RPMI7951 (cell line): ENCODE results near the gene LUC7L3. TPM values are rescaled to one million over a fixed set of nuclear protein-coding genes. Genes with fewer than 3 reads are reported as not detected.
"Not testable (repeated sequence)": the region's sequence is repeated elsewhere in the genome, so short reads cannot be mapped to it uniquely, and the experiment has no call there.

ENCODE experiments used
- DNase-seq: peaks from one replicate; pipeline ENCODE4 v3.0.0-alpha.2; 2012; ENCODE audit warnings: low read depth
- total RNA-seq: library from RNA; depleted of rRNA; stranded (reverse); fragments of >200 nt; shearing (Covaris generic); gene quantifications from 2 replicates; pipeline ENCODE4 v1.2.3, GENCODE V29; 2014; rRNA removed

LUC7L3 gene, protein sequence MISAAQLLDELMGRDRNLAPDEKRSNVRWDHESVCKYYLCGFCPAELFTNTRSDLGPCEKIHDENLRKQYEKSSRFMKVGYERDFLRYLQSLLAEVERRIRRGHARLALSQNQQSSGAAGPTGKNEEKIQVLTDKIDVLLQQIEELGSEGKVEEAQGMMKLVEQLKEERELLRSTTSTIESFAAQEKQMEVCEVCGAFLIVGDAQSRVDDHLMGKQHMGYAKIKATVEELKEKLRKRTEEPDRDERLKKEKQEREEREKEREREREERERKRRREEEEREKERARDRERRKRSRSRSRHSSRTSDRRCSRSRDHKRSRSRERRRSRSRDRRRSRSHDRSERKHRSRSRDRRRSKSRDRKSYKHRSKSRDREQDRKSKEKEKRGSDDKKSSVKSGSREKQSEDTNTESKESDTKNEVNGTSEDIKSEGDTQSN
- total RNA-seq, result 18.4 and 21.7 TPM in 2 replicates

DNA sequence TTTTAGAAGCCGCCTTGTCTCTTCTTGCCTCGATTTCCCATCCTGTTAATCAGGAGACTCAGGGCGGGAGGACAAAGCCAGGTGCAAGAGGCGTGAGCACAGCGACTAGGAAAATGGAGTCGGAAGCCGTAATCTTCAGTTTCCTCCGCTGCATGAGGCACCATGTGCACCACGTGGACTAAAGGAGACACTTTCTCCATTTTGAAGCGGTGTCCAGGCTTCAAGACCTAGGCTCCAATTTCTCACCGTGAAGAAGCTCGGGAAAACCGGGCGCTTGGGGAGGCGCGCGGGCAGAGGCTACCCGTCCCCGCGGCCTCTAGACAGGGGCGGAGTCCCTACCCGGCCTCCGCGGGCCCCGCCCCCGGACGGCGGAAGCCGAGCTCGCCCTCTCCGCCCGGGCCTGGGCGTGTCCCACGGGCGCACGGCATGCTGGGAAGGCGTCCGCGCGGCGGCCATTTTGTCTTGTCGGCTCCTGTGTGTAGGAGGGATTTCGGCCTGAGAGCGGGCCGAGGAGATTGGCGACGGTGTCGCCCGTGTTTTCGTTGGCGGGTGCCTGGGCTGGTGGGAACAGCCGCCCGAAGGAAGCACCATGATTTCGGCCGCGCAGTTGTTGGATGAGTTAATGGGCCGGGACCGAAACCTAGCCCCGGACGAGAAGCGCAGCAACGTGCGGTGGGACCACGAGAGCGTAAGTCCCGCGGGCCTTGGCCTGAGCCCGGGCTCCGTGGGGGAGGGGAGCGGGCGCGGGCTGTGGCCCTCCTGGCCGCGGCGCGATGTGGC, at the start of gene LUC7L3:
TSS of gene LUC7L3 (plus strand) at position 460 of the 780 bp plus-strand sequence. CDS start at position 590, 130 bp downstream.
- DNase-seq, result peak; percentile 89

DNA sequence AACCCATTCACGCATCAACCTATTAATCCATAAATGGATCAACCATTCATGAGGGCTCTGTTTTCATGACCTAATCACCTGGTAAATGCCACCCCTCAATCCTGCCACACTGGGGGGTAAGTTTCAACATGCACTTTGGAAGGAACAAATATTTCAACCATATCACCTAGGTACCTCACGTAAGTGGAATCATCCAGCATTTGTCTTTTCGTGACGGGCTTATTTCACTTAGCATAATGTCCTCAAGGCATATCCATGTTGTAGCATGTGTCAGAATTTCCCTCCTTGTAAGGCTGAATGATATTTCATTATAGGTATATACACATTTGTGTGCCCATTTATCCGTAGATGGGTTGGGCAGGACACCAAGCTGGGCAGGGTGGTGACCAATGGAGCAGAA, 47.3 kb upstream of the LUC7L3 start:
- no peak for DNase-seq

DNA sequence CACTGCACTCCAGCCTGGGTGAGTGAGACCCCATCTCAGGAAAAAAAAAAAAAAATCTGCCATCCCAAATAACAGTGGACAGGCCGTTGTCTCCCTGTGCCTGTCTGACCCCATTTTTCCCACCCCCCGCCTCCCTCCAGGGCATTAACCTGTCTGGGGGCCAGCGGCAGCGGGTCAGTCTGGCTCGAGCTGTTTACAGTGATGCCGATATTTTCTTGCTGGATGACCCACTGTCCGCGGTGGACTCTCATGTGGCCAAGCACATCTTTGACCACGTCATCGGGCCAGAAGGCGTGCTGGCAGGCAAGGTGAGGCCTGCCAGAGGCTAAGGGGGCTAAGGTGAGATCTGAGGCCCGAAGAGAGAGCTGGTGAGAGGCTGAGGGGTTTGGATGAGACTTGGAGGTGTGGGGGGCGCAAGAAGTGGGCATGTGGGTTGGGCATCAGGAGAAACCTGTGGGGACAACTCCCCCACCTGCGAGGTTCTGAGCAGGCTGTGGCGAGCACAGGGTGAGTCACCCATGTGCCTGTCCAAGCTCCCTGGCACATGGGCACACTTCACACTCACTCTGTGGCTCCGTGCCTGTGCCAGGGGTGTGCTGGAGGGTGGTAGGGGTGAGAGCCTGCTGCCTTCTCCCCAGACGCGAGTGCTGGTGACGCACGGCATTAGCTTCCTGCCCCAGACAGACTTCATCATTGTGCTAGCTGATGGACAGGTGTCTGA, 46.4 kb upstream of the LUC7L3 start:
- DNase-seq, result no peak

DNA sequence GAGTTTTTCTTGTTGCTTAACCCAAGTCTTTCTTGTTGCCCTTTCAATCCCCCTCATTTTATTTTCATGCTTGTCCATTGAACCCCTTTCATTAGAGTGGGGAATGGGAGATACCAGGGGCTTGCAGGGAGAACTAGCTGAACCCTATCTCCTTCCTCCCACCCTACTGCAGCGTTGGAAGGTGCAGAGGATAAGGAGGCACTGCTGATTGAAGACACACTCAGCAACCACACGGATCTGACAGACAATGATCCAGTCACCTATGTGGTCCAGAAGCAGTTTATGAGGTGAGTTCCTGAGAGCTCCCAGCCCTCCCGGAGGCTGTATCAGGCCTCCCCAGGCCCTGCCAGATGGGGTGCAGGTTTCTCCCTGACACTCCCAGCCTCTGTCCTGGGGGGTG, 44.2 kb upstream of the LUC7L3 start:
- no peak for DNase-seq

DNA sequence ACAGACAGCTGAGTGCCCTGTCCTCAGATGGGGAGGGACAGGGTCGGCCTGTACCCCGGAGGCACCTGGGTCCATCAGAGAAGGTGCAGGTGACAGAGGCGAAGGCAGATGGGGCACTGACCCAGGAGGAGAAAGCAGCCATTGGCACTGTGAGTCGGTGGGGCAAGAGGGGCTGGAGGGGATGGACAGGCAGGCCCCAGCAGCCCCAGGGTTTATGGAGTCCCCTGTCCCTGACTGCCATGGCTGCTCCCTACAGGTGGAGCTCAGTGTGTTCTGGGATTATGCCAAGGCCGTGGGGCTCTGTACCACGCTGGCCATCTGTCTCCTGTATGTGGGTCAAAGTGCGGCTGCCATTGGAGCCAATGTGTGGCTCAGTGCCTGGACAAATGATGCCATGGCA, 43.8 kb upstream of the LUC7L3 start:
- no peak for DNase-seq

DNA sequence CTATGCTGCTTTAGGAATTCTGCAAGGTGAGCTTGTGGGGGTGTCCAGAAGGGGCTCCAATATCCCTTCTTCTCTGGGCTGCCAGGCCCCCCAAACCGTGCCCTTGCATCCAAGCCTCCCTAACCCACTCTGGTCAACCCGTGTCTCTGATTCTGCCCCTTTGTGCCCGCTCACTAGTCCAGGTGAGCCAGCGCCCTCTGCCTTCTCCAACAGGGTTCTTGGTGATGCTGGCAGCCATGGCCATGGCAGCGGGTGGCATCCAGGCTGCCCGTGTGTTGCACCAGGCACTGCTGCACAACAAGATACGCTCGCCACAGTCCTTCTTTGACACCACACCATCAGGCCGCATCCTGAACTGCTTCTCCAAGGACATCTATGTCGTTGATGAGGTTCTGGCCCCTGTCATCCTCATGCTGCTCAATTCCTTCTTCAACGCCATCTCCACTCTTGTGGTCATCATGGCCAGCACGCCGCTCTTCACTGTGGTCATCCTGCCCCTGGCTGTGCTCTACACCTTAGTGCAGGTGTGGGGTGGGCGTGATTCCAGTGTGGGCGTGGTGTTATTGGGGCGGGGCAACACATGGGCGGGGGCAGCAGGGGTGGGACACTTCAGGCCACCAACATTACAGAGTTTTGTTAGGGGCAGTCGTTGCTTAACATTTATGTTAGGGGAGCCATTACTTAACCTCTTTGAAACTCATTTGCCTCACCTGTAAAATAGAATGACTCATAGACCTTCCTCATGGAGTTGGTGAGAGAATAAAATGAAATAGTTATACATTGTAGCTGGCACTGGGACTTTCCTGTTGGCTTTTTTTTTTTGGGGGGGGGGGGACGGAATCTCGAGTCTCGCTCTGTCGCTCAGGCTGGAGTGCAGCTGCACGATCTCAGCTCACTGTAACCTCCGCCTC, 43.1 kb upstream of the LUC7L3 start:
- no peak for DNase-seq

DNA sequence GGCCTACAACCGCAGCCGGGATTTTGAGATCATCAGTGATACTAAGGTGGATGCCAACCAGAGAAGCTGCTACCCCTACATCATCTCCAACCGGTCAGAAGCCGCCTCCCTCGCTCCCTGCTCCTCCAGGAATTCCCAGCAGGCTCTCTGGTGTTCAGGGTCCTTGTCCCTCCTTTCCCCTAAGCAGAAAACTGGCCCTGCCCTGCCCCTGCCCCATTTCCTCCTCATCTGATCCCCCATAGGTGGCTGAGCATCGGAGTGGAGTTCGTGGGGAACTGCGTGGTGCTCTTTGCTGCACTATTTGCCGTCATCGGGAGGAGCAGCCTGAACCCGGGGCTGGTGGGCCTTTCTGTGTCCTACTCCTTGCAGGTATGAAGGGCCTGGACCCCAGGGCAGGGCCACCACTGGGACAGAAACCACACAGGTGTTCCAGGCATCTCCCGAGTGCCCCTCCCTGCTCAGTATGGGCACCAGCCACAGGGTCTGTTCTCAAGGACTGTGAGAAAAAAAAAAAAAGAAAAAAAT, 41.5 kb upstream of the LUC7L3 start:
- DNase-seq, result no peak

DNA sequence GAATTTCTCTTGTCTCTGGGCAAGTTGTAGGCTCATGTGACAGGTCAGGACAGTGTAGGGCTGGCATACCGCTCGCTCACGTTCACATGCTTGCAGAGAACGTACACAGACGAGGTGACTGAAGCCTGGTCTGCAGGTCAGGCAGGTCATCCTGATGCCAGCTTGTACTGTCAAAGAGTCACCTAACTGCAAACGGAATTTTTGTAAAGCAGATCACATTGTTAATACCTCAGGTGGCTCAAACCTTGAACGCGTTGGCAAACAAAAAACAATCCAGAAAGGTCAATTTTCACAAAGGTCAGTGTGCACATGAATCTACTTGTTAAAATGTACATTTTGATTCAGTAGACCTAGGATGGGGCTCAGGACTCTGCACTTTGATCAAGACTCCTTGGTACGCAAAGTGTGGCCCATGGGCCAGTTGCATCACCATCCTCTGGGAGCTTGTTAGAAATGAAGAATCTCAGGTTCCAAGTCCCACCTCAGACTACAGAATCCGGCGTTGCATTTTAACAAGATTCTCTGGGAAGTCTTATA, 40.3 kb upstream of the LUC7L3 start:
- DNase-seq, result no peak

DNA sequence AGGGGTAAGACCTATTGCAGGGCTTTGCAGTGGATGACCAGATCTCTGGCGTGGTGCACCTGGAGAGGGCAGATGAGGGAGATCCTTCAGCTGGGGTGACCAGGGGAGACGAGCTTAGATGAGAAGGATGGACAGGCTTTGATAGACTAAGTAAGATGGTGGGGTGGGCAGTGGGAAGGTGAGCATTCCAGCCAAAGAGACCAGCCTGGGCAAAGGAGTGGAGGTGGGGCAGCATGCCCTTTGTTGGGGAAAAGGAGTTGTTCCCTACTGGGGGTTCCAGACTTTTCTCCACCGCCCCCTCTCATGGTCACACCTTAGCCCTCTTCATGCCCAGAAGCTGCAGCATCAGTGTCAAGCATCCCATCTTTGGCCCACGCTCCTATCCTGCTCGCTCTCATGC, 39.3 kb upstream of the LUC7L3 start:
- no peak for DNase-seq

DNA sequence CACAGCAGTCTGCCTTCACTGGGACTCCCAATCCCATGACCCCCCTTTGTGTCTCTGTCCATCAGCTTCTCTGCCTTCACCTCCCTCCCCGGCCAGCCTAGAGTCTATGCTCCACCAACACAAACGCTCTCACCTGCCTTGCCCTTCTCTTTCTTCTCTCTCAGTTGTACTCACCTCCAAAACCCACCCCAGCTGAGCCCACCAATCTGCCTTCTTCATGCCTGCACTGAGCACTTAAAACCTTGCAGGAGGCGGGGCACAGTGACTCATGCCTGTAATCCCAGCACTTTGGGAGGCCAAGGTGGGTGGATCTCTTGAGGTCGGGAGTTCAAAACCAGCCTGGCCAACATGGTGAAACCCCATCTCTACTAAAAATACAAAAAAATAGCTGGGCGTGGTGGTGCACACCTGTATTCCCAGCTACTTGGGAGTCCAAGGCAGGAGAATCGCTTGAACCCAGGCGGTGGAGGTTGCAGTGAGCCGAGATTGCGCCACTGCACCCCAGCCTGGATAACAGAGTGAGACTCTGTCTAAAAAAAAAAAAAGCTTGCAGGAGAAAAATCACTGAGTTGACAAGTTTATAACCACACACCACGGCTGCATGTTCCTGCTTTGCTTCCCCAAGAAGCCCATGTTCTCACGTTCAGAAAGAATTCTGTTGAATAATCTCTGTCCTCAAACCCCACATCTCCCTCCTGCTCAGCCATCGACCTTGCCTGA, 38.7 kb upstream of the LUC7L3 start:
- not testable (repeated sequence) for DNase-seq

DNA sequence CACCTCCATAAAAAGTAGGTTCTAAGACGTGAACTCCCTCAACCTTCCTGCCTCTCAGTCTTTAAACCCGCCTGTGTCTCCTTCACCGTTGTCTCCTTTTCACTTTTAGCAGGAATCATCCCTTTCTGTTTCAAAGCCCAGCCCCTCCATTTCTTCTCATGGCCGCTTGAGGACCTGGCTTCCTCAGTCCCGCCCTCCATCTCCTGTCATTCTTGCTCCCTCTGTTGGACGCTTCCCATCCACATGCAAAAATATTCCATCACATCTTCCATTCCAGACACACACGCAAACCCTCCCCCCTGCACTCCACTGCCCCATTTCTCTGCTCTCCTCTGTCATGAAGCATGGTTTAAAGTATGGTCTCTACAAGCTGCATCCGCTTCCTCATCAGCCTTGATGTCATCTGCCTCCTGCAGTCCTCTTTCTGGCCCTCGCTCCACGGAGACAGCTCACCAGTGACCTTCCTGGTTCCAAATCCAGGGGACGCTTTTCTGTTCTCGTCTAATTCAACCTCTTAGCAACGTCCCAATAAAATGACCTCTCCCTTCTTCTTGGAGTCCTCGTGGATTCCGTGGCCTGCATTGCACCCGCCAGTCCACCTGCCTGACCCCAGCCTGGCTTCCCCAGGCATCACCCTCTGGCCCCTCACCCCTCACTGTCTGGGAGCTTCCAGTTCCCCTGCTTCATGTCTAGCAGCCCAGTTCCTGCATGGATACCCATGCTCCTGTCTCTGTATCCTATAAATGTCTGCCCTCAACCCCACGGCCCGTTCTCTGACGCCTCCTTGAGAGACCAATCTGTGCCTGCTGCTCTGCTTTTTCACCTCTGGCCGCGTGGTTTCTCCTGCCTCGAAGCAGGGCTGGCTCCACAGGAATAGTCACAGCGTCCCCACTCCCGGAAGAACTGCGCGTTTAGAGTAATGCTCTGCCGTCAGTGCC, 37.9 kb upstream of the LUC7L3 start:
- DNase-seq, result peak; percentile 76

DNA sequence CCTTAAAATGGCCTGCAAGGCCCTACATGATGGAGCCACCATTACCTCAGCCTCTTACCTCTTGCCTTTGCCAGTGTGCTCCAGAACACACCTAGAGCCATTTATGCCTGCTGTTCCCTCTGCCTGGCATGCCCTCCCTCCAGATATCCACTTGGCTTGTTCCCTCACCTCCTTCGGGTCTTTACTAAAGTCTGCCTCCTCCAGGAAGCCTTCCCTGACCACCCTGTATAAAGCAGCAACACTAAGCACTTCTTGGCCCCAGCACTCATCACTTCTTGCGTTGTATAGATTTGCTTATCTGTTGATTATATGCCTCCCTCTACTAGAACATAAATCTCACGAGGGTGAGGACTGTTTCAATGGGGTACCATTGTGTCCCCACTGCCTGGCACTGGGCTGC, 37.0 kb upstream of the LUC7L3 start:
- DNase-seq, result no peak

DNA sequence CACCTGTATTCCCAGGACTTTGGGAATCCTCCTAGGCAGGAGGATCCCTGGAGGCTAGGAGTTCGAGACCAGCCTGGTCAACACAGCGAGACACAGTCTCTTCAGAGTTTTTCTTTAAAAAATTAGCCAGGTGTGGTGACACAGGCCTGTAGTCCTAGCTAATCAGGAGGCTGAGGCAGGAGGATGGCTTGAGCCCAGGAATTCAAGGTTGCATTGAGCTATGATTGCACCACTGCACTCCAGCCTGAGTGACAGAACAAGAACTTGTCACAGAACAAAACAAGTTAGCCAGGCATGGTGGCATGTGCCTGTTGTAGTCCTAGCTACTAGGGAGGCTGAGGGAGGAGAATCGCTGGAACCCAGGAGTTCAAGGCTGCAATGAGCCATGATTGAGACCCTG, 36.5 kb upstream of the LUC7L3 start:
- DNase-seq, result no peak

DNA sequence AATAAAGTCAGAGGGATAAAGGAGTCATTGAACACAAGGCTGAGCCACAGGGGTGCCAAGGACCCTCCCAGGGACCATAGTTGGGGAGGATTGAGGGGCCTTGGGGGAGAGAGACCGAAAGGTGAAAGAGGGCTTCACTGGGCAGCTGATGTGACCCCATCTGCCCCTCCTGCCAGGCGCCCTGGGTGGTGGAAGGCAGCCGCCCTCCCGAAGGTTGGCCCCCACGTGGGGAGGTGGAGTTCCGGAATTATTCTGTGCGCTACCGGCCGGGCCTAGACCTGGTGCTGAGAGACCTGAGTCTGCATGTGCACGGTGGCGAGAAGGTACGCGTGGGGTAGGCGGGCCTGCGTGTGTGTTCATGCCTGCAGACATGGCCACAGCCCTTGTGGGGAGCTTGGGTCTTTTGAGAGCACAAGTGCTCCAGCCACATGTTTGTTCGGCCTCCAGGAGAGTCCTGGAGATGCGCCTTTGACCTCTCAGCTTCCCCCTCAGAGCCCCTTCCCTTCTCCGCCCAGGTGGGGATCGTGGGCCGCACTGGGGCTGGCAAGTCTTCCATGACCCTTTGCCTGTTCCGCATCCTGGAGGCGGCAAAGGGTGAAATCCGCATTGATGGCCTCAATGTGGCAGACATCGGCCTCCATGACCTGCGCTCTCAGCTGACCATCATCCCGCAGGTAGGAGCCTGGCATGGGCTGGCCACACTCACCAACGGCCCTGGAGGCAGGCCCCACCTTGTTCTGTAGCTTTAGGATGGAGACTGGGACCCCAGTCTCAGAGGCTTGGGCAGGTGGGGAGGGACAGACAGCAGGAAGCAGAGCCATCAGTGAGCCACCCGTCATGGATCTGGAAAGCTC, 35.7 kb upstream of the LUC7L3 start:
- no peak for DNase-seq

DNA sequence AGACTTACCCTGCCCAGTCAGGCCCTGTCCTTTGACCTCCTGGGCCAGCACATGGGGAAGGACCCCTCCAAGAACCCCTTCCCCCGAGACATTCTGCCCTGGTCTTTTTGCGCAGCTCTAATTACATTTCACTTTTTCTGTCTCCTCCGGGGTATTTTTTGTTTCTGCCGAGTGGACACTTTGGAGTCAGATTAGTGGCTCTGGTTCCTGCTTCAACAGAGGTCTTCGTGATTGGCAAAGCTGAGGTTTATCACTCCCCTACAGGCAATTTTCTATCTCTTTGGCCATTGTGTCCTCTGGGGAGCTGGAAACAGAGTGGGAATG, 35.2 kb upstream of the LUC7L3 start:
- no peak for DNase-seq

DNA sequence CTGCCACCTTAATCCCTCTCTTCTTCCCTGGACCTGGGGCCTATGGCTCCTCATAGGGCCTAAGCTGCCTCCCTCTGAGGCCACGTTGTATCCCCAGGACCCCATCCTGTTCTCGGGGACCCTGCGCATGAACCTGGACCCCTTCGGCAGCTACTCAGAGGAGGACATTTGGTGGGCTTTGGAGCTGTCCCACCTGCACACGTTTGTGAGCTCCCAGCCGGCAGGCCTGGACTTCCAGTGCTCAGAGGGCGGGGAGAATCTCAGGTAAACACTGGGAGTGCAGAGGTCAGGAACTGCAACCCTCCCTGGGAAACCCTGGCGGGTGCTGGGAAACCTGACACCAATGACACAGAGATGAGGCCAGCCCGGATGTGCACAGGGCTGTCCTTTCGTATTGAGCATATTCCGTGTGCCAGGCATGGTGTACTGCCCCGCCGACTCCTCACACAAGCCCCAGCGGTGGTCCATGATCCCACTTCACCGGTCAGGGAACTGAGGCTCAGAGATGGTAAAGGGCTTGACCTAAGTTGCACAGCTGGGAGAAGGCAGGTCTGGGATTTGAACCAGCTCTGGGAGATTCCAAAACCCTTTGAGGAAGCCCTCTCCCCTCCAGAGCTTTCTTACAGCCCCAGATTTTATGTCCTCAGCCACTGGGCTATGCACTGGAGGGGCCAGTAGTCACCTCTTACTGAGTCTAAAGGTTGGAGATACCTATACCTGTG, 34.6 kb upstream of the LUC7L3 start:
- DNase-seq, result no peak

DNA sequence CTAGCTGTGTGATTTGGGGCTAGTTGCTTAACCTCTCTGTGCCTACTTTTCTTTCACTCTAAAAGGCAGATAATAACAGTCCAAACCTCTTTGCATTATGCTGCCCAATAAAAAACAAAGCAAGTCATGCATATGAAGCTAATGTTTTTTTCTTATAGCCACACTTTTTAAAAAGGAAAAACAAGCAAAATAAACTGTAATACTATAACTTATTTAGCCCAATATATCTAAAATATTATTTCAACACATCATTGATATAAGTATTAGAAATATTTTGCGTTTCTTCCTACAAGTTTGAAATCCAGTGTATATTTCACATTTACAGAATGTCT, 34.1 kb upstream of the LUC7L3 start:
- DNase-seq, result no peak
